BJ (cell line): ENCODE results near the gene ALAS2. TPM values are rescaled to one million over a fixed set of nuclear protein-coding genes. Genes with fewer than 3 reads are reported as not detected.

Experiments used
- CTCF ChIA-PET: fragments of 350-600 bp; formaldehyde crosslinking; extraction: SDS; loops from one replicate; lab custom pipeline; 2021; ENCODE audit warnings: antibody characterized with exemption, inconsistent platforms; lab: Yijun Ruan, JAX
- POLR2A ChIA-PET: fragments of 300-600 bp; sonication (Branson Sonifier 250); formaldehyde crosslinking; extraction: SDS; loops from one replicate; lab custom pipeline; 2021; ENCODE audit warnings: antibody characterized with exemption; lab: Charles Lee
- DNase-seq: peaks from one replicate; pipeline ENCODE4 v3.0.0-alpha.2; 2011; ENCODE audit warnings: low read depth
- H3K27me3 ChIP-seq: 2 replicates; pipeline ENCODE4 v1.6.0; 2011; ENCODE audit warnings: low read length; ENCODE audit not compliant: control insufficient read depth, insufficient read depth
- H3K36me3 ChIP-seq: 2 replicates; pipeline ENCODE4 v1.5.1; 2011; ENCODE audit warnings: low read length; ENCODE audit not compliant: control insufficient read depth, insufficient read depth
- H3K4me3 ChIP-seq: 2 replicates; pipeline ENCODE4 v1.5.1; 2011; ENCODE audit warnings: low read depth, mild to moderate bottlenecking, control low read depth, low read length
- polyA plus RNA-seq: library from polyadenylated mRNA; depleted of rRNA; stranded (reverse); fragments of >200 nt; gene quantifications from 2 replicates; pipeline ENCODE4 v1.2.3, GENCODE V29; 2011
- TF ChIP-seq, protein P1 (sequence below): IDR thresholded peaks from 2 replicates; pipeline ENCODE4 v1.5.1; 2011; ENCODE audit warnings: low read depth, mild to moderate bottlenecking, control low read depth, inconsistent platforms, low read length, moderate library complexity; ENCODE audit not compliant: insufficient read depth

The ALAS2 gene
- polyA plus RNA-seq, 1 experiment, result not detected

DNA sequence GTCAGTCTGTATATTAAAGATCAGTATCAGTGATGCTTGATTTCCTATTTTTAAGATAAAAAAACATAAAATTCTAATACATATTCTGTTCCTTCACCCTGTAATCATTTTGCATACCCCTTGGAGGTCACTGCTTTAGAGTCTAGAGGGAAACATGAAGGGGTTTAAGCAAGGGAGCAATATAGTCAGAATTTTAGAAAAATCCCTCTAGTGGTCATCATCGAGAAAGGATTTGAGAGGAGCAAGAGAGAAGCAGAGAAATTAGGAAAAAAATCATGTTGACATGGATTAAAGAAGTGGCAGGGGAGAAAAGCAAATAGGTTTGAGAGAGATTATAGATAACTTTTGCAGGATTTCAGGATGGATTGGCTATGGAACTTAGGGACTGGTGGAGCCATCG is 19.5 kb downstream of the ALAS2 start:
- TF ChIP-seq, protein P1, sequence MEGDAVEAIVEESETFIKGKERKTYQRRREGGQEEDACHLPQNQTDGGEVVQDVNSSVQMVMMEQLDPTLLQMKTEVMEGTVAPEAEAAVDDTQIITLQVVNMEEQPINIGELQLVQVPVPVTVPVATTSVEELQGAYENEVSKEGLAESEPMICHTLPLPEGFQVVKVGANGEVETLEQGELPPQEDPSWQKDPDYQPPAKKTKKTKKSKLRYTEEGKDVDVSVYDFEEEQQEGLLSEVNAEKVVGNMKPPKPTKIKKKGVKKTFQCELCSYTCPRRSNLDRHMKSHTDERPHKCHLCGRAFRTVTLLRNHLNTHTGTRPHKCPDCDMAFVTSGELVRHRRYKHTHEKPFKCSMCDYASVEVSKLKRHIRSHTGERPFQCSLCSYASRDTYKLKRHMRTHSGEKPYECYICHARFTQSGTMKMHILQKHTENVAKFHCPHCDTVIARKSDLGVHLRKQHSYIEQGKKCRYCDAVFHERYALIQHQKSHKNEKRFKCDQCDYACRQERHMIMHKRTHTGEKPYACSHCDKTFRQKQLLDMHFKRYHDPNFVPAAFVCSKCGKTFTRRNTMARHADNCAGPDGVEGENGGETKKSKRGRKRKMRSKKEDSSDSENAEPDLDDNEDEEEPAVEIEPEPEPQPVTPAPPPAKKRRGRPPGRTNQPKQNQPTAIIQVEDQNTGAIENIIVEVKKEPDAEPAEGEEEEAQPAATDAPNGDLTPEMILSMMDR, result peak; percentile 30; the same call in 1 of the 2 replicates
- Histone ChIP-seq H3K27me3 (no peaks in the 10 kb centered on the region), H3K36me3 (peaks cover 2% of the 10 kb centered on the region; the same call in 1 of the 2 replicates), H3K4me3 (no peak overlapping the region)
- ChIA-PET CTCF (no interaction called here), POLR2A (no interaction called here)
- no peak for DNase-seq

DNA sequence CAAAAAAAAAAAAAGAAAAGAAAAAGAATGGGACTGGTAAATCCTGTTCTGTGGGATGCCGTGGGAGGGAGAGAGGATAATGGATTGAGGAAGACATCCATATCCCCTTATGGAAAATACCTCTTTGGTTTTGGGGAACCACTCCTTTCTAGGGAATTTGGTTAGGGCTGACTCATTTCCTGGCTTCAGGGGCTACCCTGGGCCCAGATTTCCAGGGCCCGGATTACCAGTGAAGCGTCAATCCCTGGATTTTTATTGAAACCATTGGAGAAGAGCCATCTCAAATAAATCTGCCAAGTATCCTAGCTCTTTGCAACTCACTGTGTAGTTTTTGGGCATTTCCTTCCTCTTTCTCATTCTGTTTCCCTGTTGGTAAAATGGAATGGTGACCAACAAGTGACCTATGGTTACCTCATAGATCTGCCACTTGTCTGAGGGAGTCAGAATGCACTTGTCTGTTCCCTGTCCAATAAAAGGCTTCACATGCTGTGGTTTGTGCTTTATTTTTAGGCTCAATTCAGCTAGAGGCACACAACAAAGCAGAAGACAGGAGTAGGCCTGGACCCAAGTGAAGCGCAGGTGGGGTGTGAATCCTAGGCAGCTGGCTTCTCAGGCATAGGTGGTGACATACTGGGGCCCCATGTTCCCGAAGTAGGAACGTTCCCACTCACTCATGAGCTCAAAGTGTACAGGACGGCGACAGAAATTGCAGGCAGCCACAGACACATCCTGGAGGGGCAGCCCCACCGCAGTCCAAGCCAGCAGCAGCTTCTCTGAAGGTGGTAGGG is 22.0 kb downstream of the ALAS2 start:
- DNase-seq, result peak; percentile 36
- no peaks in the 10 kb centered on the region for H3K27me3 ChIP-seq
- ChIA-PET CTCF (no interaction called here), POLR2A (interaction anchor here (1.9 kb wide), 1 partner anchor 9 kb away, joined by 10 read pairs; the partner anchor contains the start of gene APEX2)
- peaks cover 3% of the 10 kb centered on the region; the same call in 1 of the 2 replicates for H3K36me3 ChIP-seq
- H3K4me3 ChIP-seq, result no peak overlapping the region
- TF ChIP-seq, protein P1, result no peak

DNA sequence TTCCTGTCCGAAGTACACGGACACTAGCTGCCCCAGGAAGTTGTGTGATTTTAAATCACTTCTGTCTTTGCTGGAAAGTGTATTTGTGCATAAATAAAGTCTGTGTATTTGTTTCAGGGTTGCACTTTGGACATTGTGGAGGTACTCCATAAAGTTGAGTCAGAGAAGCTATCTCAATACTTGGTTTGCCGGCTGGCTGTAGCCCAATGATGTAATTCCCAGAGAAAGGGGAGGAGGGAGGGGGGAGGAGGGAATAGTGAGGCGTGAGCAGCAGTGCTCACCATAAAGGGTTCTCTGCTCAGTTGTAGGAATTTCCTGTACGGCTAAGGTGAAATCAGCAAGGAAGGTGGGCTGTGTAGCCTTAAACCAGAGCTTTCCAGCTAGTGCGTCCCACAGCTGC is 23.1 kb downstream of the ALAS2 start:
- CTCF ChIA-PET, result no interaction called here

DNA sequence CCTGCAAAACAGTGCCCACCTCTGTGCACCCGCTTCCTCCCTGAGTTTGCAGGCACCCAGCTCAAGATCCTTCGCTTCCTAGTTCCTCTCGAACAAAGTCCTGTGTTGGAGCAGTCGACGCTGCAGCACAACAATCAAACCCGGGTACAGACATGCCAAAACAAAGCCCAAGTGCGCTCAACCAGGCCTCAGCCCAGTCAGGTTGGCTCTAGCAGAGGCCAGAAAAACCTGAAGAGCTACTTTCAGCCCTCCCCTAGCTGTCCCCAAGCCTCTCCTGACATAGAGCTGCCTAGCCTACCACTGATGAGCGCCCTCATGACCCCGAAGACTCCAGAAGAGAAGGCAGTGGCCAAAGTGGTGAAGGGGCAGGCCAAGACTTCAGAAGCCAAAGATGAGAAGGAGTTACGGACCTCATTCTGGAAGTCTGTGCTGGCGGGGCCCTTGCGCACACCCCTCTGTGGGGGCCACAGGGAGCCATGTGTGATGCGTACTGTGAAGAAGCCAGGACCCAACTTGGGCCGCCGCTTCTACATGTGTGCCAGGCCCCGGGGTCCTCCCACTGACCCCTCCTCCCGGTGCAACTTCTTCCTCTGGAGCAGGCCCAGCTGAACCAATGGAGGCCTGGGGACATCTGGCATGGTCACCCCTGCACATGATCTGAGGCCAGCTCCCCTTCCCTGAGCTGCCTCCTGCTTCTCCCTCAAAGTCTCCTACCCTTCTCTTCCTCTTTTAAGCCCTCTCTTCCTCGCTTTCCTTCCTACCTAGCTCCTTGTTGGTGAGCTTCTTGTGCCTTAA is 23.8 kb downstream of the ALAS2 start:
- TF ChIP-seq, protein P1, result no peak
- Histone ChIP-seq H3K4me3 (no peak overlapping the region), H3K27me3 (no peaks in the 10 kb centered on the region), H3K36me3 (peaks cover 3% of the 10 kb centered on the region; the same call in 1 of the 2 replicates)
- ChIA-PET CTCF (no interaction called here), POLR2A (no interaction called here)
- DNase-seq, result no peak

More for the DNA sequence above, 23.1 kb downstream of the ALAS2 start:
- POLR2A ChIA-PET, result interaction anchor here (1.9 kb wide), 1 partner anchor 8 kb away, joined by 10 read pairs; the partner anchor contains the start of gene APEX2
- no peak overlapping the region for H3K4me3 ChIP-seq
- DNase-seq, result no peak
- TF ChIP-seq, protein P1, result no peak
- no peaks in the 10 kb centered on the region for H3K27me3 ChIP-seq
- H3K36me3 ChIP-seq, result peaks cover 3% of the 10 kb centered on the region; the same call in 1 of the 2 replicates

DNA sequence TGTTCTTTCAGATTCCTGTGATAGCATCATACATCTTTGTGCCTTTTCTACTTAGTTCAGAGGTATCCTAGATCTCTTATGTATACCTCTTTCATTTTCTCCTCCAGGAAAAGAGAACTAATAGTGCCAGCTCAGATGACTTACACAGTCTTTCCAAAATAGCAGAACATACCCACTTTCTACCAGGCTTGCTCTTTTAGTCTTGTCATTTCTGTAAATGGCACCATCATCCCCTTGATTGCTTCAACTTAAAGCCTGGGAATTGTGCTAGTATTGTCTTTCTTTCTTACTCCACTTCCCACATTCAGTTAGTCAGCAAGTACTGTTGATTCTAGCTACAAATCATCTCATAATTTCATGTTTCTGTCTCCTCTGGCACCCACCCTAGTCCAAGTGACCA is 25.5 kb downstream of the ALAS2 start:
- no peak for DNase-seq
- Histone ChIP-seq H3K27me3 (no peaks in the 10 kb centered on the region), H3K36me3 (peaks cover 3% of the 10 kb centered on the region; the same call in 1 of the 2 replicates), H3K4me3 (no peak overlapping the region)
- CTCF ChIA-PET, result interaction anchor here (0.6 kb wide), 1 partner anchor 1180 kb away, joined by 3 read pairs; no protein-coding TSS in a partner anchor
- TF ChIP-seq, protein P1, result no peak
- POLR2A ChIA-PET, result no interaction called here
